ENCODE results near the gene RCSD1. TPM values are rescaled to one million over a fixed set of nuclear protein-coding genes. Genes with fewer than 3 reads are reported as not detected.
A peak's percentile ranks its signal among the peaks of the same experiment; 100 is the strongest.
"Not testable (repeated sequence)": the region's sequence is repeated elsewhere in the genome, so short reads cannot be mapped to it uniquely, and the experiment has no call there.

Gene RCSD1
- total RNA-seq, 2 donors from 2014 or later: 4.7 to 5.7 TPM

DNA sequence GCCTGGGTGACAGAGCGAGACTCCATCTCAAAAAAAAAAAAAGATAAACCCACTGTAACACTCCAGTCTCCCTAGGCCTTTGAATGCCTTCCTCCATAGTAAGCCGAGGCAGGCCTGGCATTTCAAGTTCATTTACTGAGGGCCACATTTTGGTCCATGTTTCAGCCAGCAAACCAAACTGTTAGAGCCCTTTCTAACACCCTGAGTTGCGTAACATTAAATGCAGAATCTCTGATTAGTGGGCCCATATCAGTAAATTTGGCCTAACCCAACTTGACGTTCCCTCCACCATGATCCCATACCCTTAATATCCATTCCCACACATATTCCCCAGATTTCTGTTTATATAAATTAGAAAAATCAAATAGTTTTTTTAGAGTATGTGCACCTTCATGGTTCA lies 104.2 kb downstream of the RCSD1 start:
- intact Hi-C loops (cut with DNase I): no loop called here
- DNase-seq: no peak
- Histone ChIP-seq H3K9me3 (no peaks in the 10 kb centered on the region), H3K27ac (no peak overlapping the region), H3K36me3 (no peaks in the 10 kb centered on the region), H3K4me3 (no peak overlapping the region), H3K9ac (ENCODE audit: low read depth in 2 of 2, low read length in 2 of 2) (no peak overlapping the region), H3K27me3 (no peaks in the 10 kb centered on the region), H3K4me1 (no peaks in the 10 kb centered on the region)
- no peak for TF ChIP-seq CTCF (IDR thresholded peaks at IDR 0.05)

- Histone ChIP-seq H3K4me1 (no peaks in the 10 kb centered on the region), H3K36me3 (no peaks in the 10 kb centered on the region), H3K9ac (ENCODE audit: low read depth in 2 of 2, low read length in 2 of 2) (no peak overlapping the region), H3K4me3 (no peak overlapping the region), H3K9me3 (no peaks in the 10 kb centered on the region), H3K27me3 (no peaks in the 10 kb centered on the region), H3K27ac (no peak overlapping the region)
- TF ChIP-seq CTCF (IDR thresholded peaks at IDR 0.05): no peak
- DNase-seq: no peak
- intact Hi-C loops (cut with DNase I): no loop called here
These were observed 104.8 kb downstream of the RCSD1 start for GRCh38 chr1:167734841-167735240.

DNA sequence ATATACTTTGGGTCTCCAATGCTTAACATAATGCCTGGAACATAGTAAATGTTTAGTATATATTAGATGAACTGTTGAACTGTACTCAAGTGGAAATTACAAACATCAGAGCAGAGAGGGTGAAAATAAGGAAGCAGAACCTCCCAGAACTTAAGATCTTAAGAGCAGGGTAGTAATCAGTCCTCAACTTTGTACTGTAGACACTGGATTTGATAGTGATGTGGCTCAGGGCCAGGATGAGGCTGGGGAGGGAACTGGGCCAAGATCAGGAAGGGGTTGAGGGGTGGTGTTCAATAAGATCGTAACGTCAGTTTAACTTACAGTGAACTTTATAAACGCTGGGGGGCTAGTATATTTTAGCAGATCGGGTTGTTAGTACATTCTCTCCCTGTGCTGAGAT lies 107.1 kb downstream of the RCSD1 start:
- peaks cover 6% of the 10 kb centered on the region for H3K4me1 ChIP-seq
- peak overlapping the region in 1 of 2 donors; percentile 22 for H3K9ac ChIP-seq (ENCODE audit: low read depth in 2 of 2, low read length in 2 of 2)
- no peaks in the 10 kb centered on the region for H3K9me3 ChIP-seq
- intact Hi-C loops (cut with DNase I): no loop called here
- H3K27ac ChIP-seq: peak overlapping the region; percentile 59
- peak; percentile 82 for DNase-seq
- H3K36me3 ChIP-seq: no peaks in the 10 kb centered on the region
- H3K4me3 ChIP-seq: no peak overlapping the region
- H3K27me3 ChIP-seq: no peaks in the 10 kb centered on the region
- TF ChIP-seq CTCF (IDR thresholded peaks at IDR 0.05): no peak

- no peaks in the 10 kb centered on the region for H3K36me3 ChIP-seq
- H3K9ac ChIP-seq (ENCODE audit: low read depth in 2 of 2, low read length in 2 of 2): no peak overlapping the region
- peaks cover 6% of the 10 kb centered on the region for H3K4me1 ChIP-seq
- no peaks in the 10 kb centered on the region for H3K27me3 ChIP-seq
- H3K4me3 ChIP-seq: no peak overlapping the region
- intact Hi-C loops (cut with DNase I): no loop called here
- no peak for TF ChIP-seq CTCF (IDR thresholded peaks at IDR 0.05)
- DNase-seq: no peak
- no peaks in the 10 kb centered on the region for H3K9me3 ChIP-seq
- H3K27ac ChIP-seq: no peak overlapping the region
These were observed 108.1 kb downstream of the RCSD1 start for GRCh38 chr1:167738158-167738557.

DNA sequence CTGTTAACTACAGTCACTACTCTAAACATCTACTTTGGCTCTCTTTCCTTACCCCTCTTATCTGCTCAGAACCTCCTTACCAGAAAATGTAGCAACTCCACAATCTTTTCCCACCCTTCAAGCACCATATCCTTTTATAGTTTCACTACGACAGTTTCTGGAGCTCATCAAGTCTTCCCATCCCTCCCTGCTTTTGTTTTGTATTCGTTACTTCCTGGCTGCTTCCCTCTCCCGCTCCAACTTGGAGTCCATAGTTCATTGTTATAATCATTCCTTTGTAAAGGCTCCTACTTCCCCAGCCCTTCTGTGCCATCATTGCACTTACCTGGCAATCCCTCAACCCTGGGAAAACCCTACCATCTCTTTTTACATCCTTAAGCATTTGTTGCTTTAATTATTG lies 109.7 kb downstream of the RCSD1 start:
- Histone ChIP-seq H3K27ac (peak overlapping the region; percentile 78), H3K36me3 (no peaks in the 10 kb centered on the region), H3K9ac (ENCODE audit: low read depth in 2 of 2, low read length in 2 of 2) (peak overlapping the region in 1 of 2 donors; percentile 69), H3K27me3 (no peaks in the 10 kb centered on the region), H3K4me1 (peaks cover 6% of the 10 kb centered on the region), H3K9me3 (no peaks in the 10 kb centered on the region), H3K4me3 (no peak overlapping the region)
- no peak for TF ChIP-seq CTCF (IDR thresholded peaks at IDR 0.05)
- DNase-seq: peak; percentile 59
- intact Hi-C loops (cut with DNase I): no loop called here

- H3K9me3 ChIP-seq; H3K4me3 ChIP-seq; H3K27ac ChIP-seq; intact Hi-C loops (cut with DNase I); H3K4me1 ChIP-seq; DNase-seq; H3K9ac ChIP-seq (ENCODE audit: low read depth in 2 of 2, low read length in 2 of 2); H3K27me3 ChIP-seq; H3K36me3 ChIP-seq: not testable (repeated sequence)
These were observed 111.1 kb downstream of the RCSD1 start for GRCh38 chr1:167741103-167741502.

DNA sequence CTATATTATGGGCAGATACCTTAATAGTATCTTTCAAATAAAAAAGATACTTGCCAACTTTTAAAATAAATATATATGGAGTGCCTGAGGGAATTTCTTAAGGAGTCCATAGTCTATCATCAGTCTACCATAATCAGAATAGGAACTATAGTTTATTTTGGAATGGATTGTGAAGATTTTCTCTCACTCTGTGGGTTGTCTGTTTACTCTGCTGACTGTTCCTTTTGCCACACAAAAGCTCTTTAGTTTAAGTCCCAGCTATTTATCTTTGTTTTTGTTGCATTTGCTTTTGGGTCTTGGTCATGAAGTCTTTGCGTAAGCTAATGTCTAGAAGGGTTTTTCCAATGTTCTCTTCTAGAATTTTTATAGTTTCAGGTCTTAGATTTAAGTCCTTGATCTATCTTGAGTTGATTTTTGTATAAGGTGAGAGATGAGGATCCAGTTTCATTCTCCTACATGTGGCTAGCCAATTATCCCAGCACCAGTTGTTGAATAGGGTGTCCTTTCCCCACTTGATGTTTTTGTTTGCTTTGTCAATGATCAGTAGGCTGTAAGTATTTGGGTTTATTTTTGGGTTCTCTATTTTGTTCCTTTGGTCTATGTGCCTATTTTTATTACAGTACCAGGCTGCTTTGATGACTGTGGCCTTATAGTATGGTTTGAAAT lies 112.5 kb downstream of the RCSD1 start:
- H3K27ac ChIP-seq; H3K27me3 ChIP-seq; H3K9me3 ChIP-seq; H3K9ac ChIP-seq (ENCODE audit: low read depth in 2 of 2, low read length in 2 of 2); intact Hi-C loops (cut with DNase I); H3K4me1 ChIP-seq; DNase-seq; H3K36me3 ChIP-seq; H3K4me3 ChIP-seq: not testable (repeated sequence)

Measured in colonic mucosa (tissue), 4 donors.